Skeletal muscle satellite cell (primary cell): ENCODE data around the gene COA1.

Experiments
- H3K27me3 ChIP-seq: 2 replicates; pipeline ENCODE4 v1.7.0; 2013; ENCODE audit warnings: low read length; ENCODE audit not compliant: control insufficient read depth, insufficient read depth
- H3K36me3 ChIP-seq: 2 replicates; pipeline ENCODE4 v1.7.0; 2013; ENCODE audit warnings: mild to moderate bottlenecking, control low read depth, low read length; ENCODE audit not compliant: insufficient read depth
- H3K4me1 ChIP-seq: 2 replicates; pipeline ENCODE4 v1.7.0; 2013; ENCODE audit warnings: low read length; ENCODE audit not compliant: control insufficient read depth, insufficient read depth
- H3K4me2 ChIP-seq: 2 replicates; pipeline ENCODE4 v1.7.0; 2013; ENCODE audit warnings: mild to moderate bottlenecking, low read length
- H3K4me3 ChIP-seq: 2 replicates; pipeline ENCODE4 v1.7.0; 2013; ENCODE audit warnings: low read length
- H3K9ac ChIP-seq: 2 replicates; pipeline ENCODE4 v1.7.0; 2013; ENCODE audit warnings: mild to moderate bottlenecking, low read depth, low read length, moderate library complexity
- H3K9me3 ChIP-seq: replicated peaks from 2 replicates; pipeline ENCODE4 v1.7.0; 2013; ENCODE audit warnings: mild to moderate bottlenecking, control low read depth, low read length

The COA1 gene

DNA sequence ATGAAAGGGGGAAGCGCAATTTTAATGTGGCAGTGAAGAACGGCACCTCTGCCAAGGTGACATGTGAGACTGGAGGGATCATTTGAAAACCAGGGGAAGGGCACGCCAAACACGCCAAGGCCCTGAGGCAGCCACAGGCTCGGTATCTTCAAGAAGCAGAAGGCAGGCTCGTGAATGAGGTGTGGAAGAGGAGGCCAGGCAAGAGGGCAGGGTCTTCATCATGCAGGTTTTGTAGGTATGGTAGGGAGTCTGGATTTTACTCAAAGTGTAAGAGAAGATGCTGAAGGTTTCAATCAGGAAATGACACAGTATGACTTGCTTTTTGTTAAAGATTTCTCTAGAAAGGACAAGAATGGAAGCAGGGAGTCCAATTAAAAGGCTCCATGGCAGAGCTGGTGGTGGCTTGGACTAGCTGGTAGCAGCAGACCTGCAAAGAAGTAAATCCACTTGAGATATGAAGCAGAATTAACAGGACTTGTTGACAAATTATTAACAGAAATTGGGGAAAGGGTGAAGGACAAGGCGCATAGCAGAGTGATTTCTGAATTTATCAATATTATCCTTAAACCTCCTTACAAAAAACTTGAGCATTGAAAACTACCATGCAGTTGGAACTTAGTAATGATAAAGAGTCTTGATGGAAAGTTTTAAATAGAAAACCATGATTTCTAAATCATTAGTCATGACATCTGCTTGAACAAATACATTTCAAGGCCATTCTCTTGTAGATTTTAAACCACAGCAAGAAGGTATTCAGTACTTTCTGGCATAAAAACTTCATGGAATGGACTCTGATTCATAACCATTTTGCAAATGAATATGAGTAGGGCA is 70.4 kb downstream of the COA1 start:
- Histone ChIP-seq H3K27me3 (no peaks in the 10 kb centered on the region), H3K4me1 (peaks cover 20% of the 10 kb centered on the region), H3K9me3 (no peaks in the 10 kb centered on the region), H3K4me2 (peak overlapping the region; percentile 73), H3K4me3 (peak overlapping the region; percentile 44), H3K9ac (peak overlapping the region; percentile 67), H3K36me3 (no peaks in the 10 kb centered on the region)

GRCh38 chr7:43656997-43657396 is 72.3 kb downstream of the COA1 start:
- no peaks in the 10 kb centered on the region for H3K27me3 ChIP-seq
- no peaks in the 10 kb centered on the region for H3K36me3 ChIP-seq
- no peaks in the 10 kb centered on the region for H3K9me3 ChIP-seq
- peaks cover 24% of the 10 kb centered on the region for H3K4me1 ChIP-seq
- no peak overlapping the region for H3K4me2 ChIP-seq
- H3K9ac ChIP-seq, result no peak overlapping the region
- H3K4me3 ChIP-seq, result no peak overlapping the region

GRCh38 chr7:43655584-43655983 is 73.7 kb downstream of the COA1 start:
- H3K36me3 ChIP-seq, result no peaks in the 10 kb centered on the region
- H3K4me1 ChIP-seq, result peaks cover 38% of the 10 kb centered on the region
- no peaks in the 10 kb centered on the region for H3K9me3 ChIP-seq
- H3K27me3 ChIP-seq, result no peaks in the 10 kb centered on the region
- no peak overlapping the region for H3K9ac ChIP-seq
- H3K4me3 ChIP-seq, result no peak overlapping the region
- H3K4me2 ChIP-seq, result no peak overlapping the region

DNA sequence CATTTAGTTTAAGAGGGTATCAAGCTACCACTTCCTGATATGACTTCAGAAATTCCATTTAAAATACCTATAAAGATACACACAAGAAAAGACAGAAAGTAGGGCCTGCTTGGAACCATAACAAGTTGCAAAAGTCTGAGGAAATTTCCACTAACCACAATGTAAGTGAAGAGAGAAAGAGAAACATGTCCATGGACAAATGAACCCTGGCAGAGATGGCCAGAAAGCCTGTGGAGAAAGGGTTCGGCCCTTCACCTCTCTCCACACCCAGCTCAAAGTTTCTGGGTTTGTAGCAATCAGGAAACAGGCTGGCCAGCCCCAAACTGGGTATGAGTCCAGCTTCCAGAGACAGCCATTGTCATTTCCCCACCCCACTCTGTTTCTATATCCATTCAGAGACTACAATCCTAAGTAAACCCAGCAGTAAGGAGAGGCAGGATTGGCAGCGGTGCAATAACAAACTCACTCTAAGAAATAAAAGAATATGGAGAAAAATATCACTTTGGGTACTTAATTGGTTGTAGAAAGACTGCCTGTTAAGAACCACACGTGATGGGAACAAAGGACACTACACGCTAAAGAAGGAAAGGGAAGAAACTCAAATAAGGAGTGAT is 75.3 kb downstream of the COA1 start:
- no peak overlapping the region for H3K4me2 ChIP-seq
- H3K27me3 ChIP-seq, result no peaks in the 10 kb centered on the region
- no peaks in the 10 kb centered on the region for H3K9me3 ChIP-seq
- no peak overlapping the region for H3K4me3 ChIP-seq
- H3K9ac ChIP-seq, result no peak overlapping the region
- H3K4me1 ChIP-seq, result peaks cover 43% of the 10 kb centered on the region
- no peaks in the 10 kb centered on the region for H3K36me3 ChIP-seq

DNA sequence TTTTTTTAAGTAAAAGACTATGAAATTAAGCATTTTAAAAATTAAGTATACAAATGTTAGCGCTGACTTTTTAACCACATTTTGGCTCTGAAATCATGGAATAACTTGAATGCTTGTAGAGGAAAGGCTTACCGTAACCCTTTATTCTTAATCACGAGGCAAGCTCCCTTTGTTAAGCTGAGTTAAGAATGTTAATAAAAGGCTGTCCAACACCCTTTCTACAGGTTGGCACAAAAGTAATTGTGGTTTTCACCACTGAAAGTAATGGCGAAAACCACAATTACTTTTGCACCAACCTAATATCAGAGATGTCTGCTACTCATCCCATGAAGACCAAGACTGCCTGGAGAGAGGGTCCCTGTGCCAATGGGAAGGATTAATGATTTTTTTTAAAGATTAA is 75.9 kb downstream of the COA1 start:
- Histone ChIP-seq H3K4me2 (no peak overlapping the region), H3K27me3 (no peaks in the 10 kb centered on the region), H3K4me1 (peaks cover 43% of the 10 kb centered on the region), H3K9me3 (no peaks in the 10 kb centered on the region), H3K9ac (no peak overlapping the region), H3K4me3 (no peak overlapping the region), H3K36me3 (no peaks in the 10 kb centered on the region)

DNA sequence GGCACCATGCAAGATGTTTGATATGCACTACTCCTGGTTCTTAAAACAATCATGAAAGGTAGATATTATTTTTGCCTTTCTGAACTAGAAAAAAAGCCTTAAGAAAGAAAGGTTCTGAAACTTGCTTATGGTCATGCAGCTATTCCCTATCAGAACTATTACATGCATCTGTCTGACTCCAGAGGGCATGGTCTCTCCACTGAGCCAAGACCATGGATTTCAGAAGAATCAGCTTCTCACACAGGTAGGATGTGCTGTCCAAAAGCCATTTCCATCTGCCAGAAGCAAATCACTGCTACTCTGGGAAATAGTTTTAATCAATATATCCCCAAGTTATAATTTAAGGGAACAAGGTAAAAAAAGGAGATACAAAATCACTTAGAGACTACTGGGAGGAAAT is 77.0 kb downstream of the COA1 start:
- H3K9me3 ChIP-seq, result no peaks in the 10 kb centered on the region
- H3K9ac ChIP-seq, result peak overlapping the region; percentile 87
- H3K4me1 ChIP-seq, result peaks cover 46% of the 10 kb centered on the region
- H3K27me3 ChIP-seq, result no peaks in the 10 kb centered on the region
- H3K4me2 ChIP-seq, result no peak overlapping the region
- H3K36me3 ChIP-seq, result no peaks in the 10 kb centered on the region
- H3K4me3 ChIP-seq, result no peak overlapping the region

DNA sequence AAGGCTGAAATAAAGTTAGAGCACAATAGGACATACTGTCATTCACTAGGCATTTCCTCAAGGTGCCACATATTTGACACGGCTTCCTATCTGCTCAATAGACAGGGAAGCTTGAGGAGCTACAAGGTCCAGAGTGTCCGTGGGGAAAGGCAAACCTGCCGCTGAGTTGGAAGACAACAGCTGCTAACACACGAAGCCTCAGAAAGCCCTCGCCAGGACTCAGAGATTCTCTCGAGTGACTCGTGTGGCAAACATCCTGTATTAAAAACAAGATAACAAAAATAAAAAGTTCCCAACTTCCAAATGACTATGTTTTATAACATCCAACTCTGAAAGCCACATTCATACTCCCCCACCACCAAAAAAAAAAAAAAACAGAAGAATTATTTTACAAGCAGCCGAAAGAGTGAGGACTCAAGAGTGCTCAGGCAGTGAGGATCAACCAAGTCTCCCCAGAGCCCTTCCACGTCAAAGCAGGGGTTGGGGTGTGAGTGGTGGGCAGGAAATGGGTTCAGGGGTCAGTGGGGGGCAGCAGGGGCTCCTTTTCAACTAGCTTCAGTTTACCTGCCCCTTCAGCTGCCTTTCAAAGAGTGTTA is 78.8 kb downstream of the COA1 start:
- H3K4me2 ChIP-seq, result peak overlapping the region; percentile 70
- peaks cover 64% of the 10 kb centered on the region for H3K4me1 ChIP-seq
- H3K9me3 ChIP-seq, result no peaks in the 10 kb centered on the region
- H3K4me3 ChIP-seq, result peak overlapping the region; percentile 31
- H3K9ac ChIP-seq, result peak overlapping the region; percentile 87
- no peaks in the 10 kb centered on the region for H3K27me3 ChIP-seq
- no peaks in the 10 kb centered on the region for H3K36me3 ChIP-seq

GRCh38 chr7:43649755-43650274 is 79.5 kb downstream of the COA1 start:
- peak overlapping the region; percentile 87 for H3K9ac ChIP-seq
- H3K4me3 ChIP-seq, result peak overlapping the region; percentile 31

DNA sequence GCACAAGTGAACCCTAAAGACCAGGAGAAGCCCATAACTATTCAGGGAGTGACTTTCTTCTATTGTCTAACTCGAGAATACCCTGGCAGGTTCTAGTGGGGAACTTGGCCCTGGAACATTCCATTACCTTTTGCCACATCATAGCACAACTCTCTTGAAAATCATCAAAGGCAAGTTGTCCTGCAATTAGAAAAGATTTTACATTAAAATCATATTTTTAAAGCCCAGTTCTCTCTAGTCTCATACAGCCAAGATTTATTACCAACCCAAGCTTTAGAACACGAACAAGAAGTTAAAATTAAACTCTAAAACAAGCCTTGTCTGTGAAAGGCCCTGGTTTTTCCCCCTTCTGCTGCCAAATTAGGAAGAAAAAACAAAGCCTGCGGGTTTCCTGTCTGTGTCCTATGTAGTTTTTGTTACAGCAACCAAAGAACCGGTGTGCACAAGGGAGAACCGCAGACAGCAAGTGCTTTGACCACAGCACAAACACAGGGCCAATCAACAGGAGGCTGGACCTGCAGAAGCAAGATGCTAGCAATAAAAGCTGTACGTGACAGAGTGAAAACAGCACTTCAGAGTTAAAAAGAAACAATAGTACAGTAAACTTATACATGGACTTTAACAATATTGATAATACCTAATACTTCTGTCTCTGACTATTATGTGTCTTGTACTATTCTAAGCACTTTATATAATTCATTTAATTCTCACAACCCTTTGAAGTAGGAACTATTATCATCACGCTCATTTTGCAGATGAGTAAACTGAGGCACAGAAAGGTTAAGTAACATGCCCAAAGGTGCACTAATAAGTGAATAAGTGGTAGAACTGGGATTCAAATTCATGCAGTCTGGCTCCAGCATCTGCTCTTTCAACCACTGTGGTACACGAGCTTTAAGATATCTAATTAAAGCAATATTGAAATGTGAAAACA is 80.6 kb downstream of the COA1 start:
- Histone ChIP-seq H3K4me2 (peak overlapping the region; percentile 56), H3K4me1 (peaks cover 67% of the 10 kb centered on the region), H3K27me3 (no peaks in the 10 kb centered on the region), H3K9ac (peak overlapping the region; percentile 87), H3K36me3 (peaks cover 3% of the 10 kb centered on the region), H3K9me3 (no peaks in the 10 kb centered on the region), H3K4me3 (no peak overlapping the region)

More at GRCh38 chr7:43649755-43650274, 79.5 kb downstream of the COA1 start:
- H3K36me3 ChIP-seq, result peaks cover 3% of the 10 kb centered on the region
- H3K4me1 ChIP-seq, result peaks cover 67% of the 10 kb centered on the region
- H3K9me3 ChIP-seq, result no peaks in the 10 kb centered on the region
- no peaks in the 10 kb centered on the region for H3K27me3 ChIP-seq
- peak overlapping the region; percentile 70 for H3K4me2 ChIP-seq

GRCh38 chr7:43647673-43648472 is 81.5 kb downstream of the COA1 start:
- peak overlapping the region; percentile 91 for H3K9ac ChIP-seq
- no peaks in the 10 kb centered on the region for H3K9me3 ChIP-seq
- peak overlapping the region; percentile 49 for H3K4me3 ChIP-seq
- H3K36me3 ChIP-seq, result peaks cover 9% of the 10 kb centered on the region
- H3K27me3 ChIP-seq, result no peaks in the 10 kb centered on the region
- peak overlapping the region; percentile 72 for H3K4me2 ChIP-seq
- H3K4me1 ChIP-seq, result peaks cover 67% of the 10 kb centered on the region
